Thoracic aorta (tissue), 2 donors: ENCODE measurements around the gene STXBP6. TPM values are rescaled to one million over a fixed set of nuclear protein-coding genes. Genes with fewer than 3 reads are reported as not detected.

Experiments used
- ATAC-seq: fragments of 150-250 bp; one replicate; pipeline ENCODE4 v1.8.0; 2017; ENCODE audit warnings: low read depth; ENCODE audit not compliant: insufficient number of reproducible peaks, low FRiP score
- DNase-seq: peaks from one replicate; pipeline ENCODE4 v3.0.0-alpha.2; 2020; ENCODE audit warnings: low spot score
- H3K27ac ChIP-seq, 2 donors: fragments of 200-600 bp; sonication (generic); 1 replicate in 1 of 2; 2 replicates in 1 of 2; pipeline ENCODE4 v1.5.1; 2016; ENCODE audit warnings: mild to moderate bottlenecking in 2 of 2, moderate library complexity in 2 of 2
- H3K27me3 ChIP-seq: fragments of 200-600 bp; sonication (generic); replicated peaks from 2 replicates; pipeline ENCODE4 v1.6.0; 2016; ENCODE audit warnings: mild to moderate bottlenecking; ENCODE audit not compliant: insufficient read depth
- H3K36me3 ChIP-seq: fragments of 200-600 bp; sonication (generic); one replicate; pipeline ENCODE4 v1.5.1; 2016
- H3K4me1 ChIP-seq, 2 donors: fragments of 200-600 bp; sonication (generic); 1 replicate in 1 of 2; 2 replicates in 1 of 2; pipeline versions ENCODE4 v1.5.1 to v1.6.0; 2016; ENCODE audit warnings: low read depth in 2 of 2, mild to moderate bottlenecking in 1 of 2; ENCODE audit not compliant: control insufficient read depth in 1 of 2
- H3K4me3 ChIP-seq: fragments of 200-600 bp; sonication (generic); 2 replicates; pipeline ENCODE4 v1.5.1; 2016; ENCODE audit warnings: mild to moderate bottlenecking
- H3K9me3 ChIP-seq: fragments of 200-600 bp; sonication (generic); 2 replicates; pipeline ENCODE4 v1.5.1; 2016
- CTCF ChIP-seq: fragments of 200-600 bp; sonication (generic); IDR thresholded peaks from one replicate; pipeline ENCODE4 v1.5.1; 2019; ENCODE audit warnings: antibody characterized with exemption
- total RNA-seq, 2 donors: library from RNA; depleted of rRNA; stranded (reverse); fragments of >200 nt; gene quantifications; one replicate each; pipeline versions ENCODE4 v1.1.0 to v1.2.3, GENCODE V29; 2016

The STXBP6 gene
- total RNA-seq, 2 donors from 2014 or later: 3.1 to 4.4 TPM

GRCh38 chr14:24845851-24846250 is 204.1 kb downstream of the STXBP6 start:
- no peak for DNase-seq
- ATAC-seq: no peak

GRCh38 chr14:24844011-24844410 is 205.9 kb downstream of the STXBP6 start:
- no peak for DNase-seq
- H3K4me3 ChIP-seq: no peak overlapping the region
- no peaks in the 10 kb centered on the region for H3K4me1 ChIP-seq
- H3K36me3 ChIP-seq: no peaks in the 10 kb centered on the region
- H3K27me3 ChIP-seq: no peaks in the 10 kb centered on the region
- no peak overlapping the region for H3K27ac ChIP-seq
- no peak for TF ChIP-seq CTCF
- no peaks in the 10 kb centered on the region for H3K9me3 ChIP-seq
- ATAC-seq: no peak

More at GRCh38 chr14:24845851-24846250, 204.1 kb downstream of the STXBP6 start:
- Histone ChIP-seq H3K27ac (no peak overlapping the region), H3K36me3 (no peaks in the 10 kb centered on the region), H3K4me1 (no peaks in the 10 kb centered on the region), H3K9me3 (no peaks in the 10 kb centered on the region), H3K4me3 (no peak overlapping the region), H3K27me3 (no peaks in the 10 kb centered on the region)
- no peak for TF ChIP-seq CTCF

- no peak overlapping the region for H3K27ac ChIP-seq
- H3K9me3 ChIP-seq: no peaks in the 10 kb centered on the region
- H3K4me1 ChIP-seq: no peaks in the 10 kb centered on the region
- no peaks in the 10 kb centered on the region for H3K27me3 ChIP-seq
- DNase-seq (no peak), ATAC-seq (no peak)
- no peak overlapping the region for H3K4me3 ChIP-seq
- no peaks in the 10 kb centered on the region for H3K36me3 ChIP-seq
- no peak for TF ChIP-seq CTCF
Observed at GRCh38 chr14:24843494-24843893, 206.5 kb downstream of the STXBP6 start.

- H3K4me1 ChIP-seq: no peaks in the 10 kb centered on the region
- ATAC-seq (no peak), DNase-seq (no peak)
- no peaks in the 10 kb centered on the region for H3K36me3 ChIP-seq
- no peak overlapping the region for H3K27ac ChIP-seq
- no peak for TF ChIP-seq CTCF
- no peaks in the 10 kb centered on the region for H3K27me3 ChIP-seq
- no peak overlapping the region for H3K4me3 ChIP-seq
- H3K9me3 ChIP-seq: no peaks in the 10 kb centered on the region
Observed at GRCh38 chr14:24840204-24840893, 209.6 kb downstream of the STXBP6 start.

- no peaks in the 10 kb centered on the region for H3K4me1 ChIP-seq
- no peak overlapping the region for H3K4me3 ChIP-seq
- H3K9me3 ChIP-seq: no peaks in the 10 kb centered on the region
- DNase-seq: no peak
- TF ChIP-seq CTCF: no peak
- H3K36me3 ChIP-seq: no peaks in the 10 kb centered on the region
- H3K27me3 ChIP-seq: no peaks in the 10 kb centered on the region
- no peak overlapping the region for H3K27ac ChIP-seq
- ATAC-seq: no peak
Observed at GRCh38 chr14:24839617-24840203, 210.2 kb downstream of the STXBP6 start.
